PFSK-1 (cell line): Measurements from ENCODE around the gene CRY2.

ENCODE experiments used
- POLR2AphosphoS5 ChIP-seq: IDR thresholded peaks from 2 replicates; pipeline ENCODE4 v1.6.1; 2012; ENCODE audit warnings: low read depth, mild to moderate bottlenecking, control low read depth, low read length, moderate library complexity
- REST ChIP-seq, 2 experiments: IDR thresholded peaks; 2 replicates each; pipeline versions ENCODE4 v1.6.1 to v1.8.0; 2011 to 2012; ENCODE audit warnings: low read depth in 2 of 2, low read length in 2 of 2, control low read depth in 1 of 2, inconsistent platforms in 1 of 2, mild to moderate bottlenecking in 1 of 2, moderate library complexity in 1 of 2; ENCODE audit not compliant: insufficient read depth in 1 of 2
- SIN3A ChIP-seq: IDR thresholded peaks from 2 replicates; pipeline ENCODE4 v1.6.1; 2012; ENCODE audit warnings: mild to moderate bottlenecking, low read length, moderate library complexity, borderline replicate concordance; ENCODE audit not compliant: insufficient read depth

GRCh38 chr11:45919806-45920530, 72.7 kb downstream of the CRY2 start:
- TF ChIP-seq POLR2AphosphoS5 (no peak), SIN3A (no peak), REST (IDR thresholded peaks at IDR 0.05; ENCODE audit: insufficient read depth in 1 of 2, low read depth in 2 of 2, low read length in 2 of 2) (no peak)
